Right lobe of liver (tissue), 4 donors: ENCODE data around the gene KLHL20.

Experiments
- CTCF ChIP-seq, 4 donors: fragments of 200-600 bp in 3 of 4; fragments of 450-650 bp in 1 of 4; IDR thresholded peaks; one replicate each; pipeline versions ENCODE4 v1.5.1 to v1.8.0; 2016 to 2022; ENCODE audit warnings: antibody characterized with exemption in 4 of 4, mild to moderate bottlenecking in 2 of 4
- POLR2A ChIP-seq: fragments of 450-650 bp; IDR thresholded peaks from one replicate; pipeline ENCODE4 v1.6.1; 2017; ENCODE audit warnings: antibody characterized with exemption, mild to moderate bottlenecking
- donor health status: DM: no; HTN: no; CAD: no.
- donor health status: DM: no; HTN: no; CAD: no.
- donor health status: DM: no; HTN: yes; CAD: no.

GRCh38 chr1:173705117-173705516 lies 9.7 kb upstream of the KLHL20 start:
- TF ChIP-seq POLR2A (no peak), CTCF (IDR thresholded peaks at IDR 0.05) (no peak)
